ENCODE data around the gene PDE4DIP.
"Not testable (repeated sequence)": the region's sequence is repeated elsewhere in the genome, so short reads cannot be mapped to it uniquely, and the experiment has no call there.

DNA sequence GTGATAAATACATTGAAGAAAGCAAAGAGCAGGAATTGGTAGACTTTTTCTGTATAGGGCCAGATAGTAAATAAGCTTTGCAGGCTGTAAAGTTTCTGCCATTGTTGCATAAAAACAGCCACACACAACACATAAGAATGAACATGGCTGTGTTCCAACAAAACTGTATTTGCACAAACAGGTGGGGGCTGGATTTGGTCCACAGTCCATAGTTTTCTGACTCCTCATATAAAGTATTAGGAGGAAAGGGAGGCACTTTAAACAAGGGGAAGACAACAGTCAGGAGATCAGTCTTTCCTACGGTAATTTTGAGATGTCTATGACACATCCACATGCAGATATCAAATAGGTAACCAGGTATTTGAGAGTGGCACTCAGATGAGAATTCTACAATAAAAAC is 100.9 kb downstream of the PDE4DIP start:
- TF ChIP-seq POLR2A, CTCF, POLR2AphosphoS5, EP300 (IDR thresholded peaks at IDR 0.05): not testable (repeated sequence)
